GM12878 (cell line): ENCODE data around the gene SPSB3. TPM values are rescaled to one million over a fixed set of nuclear protein-coding genes. Genes with fewer than 3 reads are reported as not detected.

Experiments used
- ATAC-seq: fragments of 200-7000 bp; cut with Tn5 transposase; 3 replicates; pipeline ENCODE4 v1.9.1; 2020; ENCODE audit warnings: mild to moderate bottlenecking, moderate library complexity
- BruUV-seq: library from RNA; stranded (reverse); fragments of 400-500 nt; replicated peaks from 2 replicates; lab custom pipeline; 2021; lab: Mats Ljungman, UMichigan
- CTCF ChIA-PET: fragments of 300-600 bp; sonication (Branson Sonifier 250); formaldehyde crosslinking; extraction: SDS; loops from one replicate; lab custom pipeline; 2021; ENCODE audit warnings: inconsistent platforms; lab: Yijun Ruan, JAX
- POLR2A ChIA-PET: fragments of 350-600 bp; formaldehyde crosslinking; extraction: SDS; loops from one replicate; lab custom pipeline; 2021; ENCODE audit warnings: inconsistent platforms; lab: Charles Lee
- RAD21 ChIA-PET: fragments of 300-600 bp; sonication (Branson Sonifier 250); formaldehyde crosslinking; loops from one replicate; lab custom pipeline; 2023; ENCODE audit warnings: antibody characterized with exemption; ENCODE audit not compliant: unreplicated experiment; lab: Charles Lee
- SMC1A ChIA-PET: fragments of 300-600 bp; sonication (Branson Sonifier 250); formaldehyde crosslinking; loops from one replicate; lab custom pipeline; 2023; ENCODE audit not compliant: unreplicated experiment, uncharacterized antibody; lab: Charles Lee
- DNase-seq: peaks from one replicate; pipeline ENCODE4 v3.0.0-alpha.2; 2011; ENCODE audit warnings: low read depth, low spot score
- FAIRE-seq: peaks from 3 replicates; lab custom pipeline; 2011; peaks lifted over from hg19 to GRCh38; lab: Jason Lieb, UNC
- H2AFZ ChIP-seq: 2 replicates; pipeline ENCODE4 v1.6.0; 2011; ENCODE audit warnings: low read depth, low read length, control low read depth; ENCODE audit not compliant: control insufficient read depth
- H3K27ac ChIP-seq: 2 replicates; pipeline ENCODE4 v1.5.1; 2011; ENCODE audit warnings: control low read depth; ENCODE audit not compliant: control insufficient read depth, insufficient read depth
- H3K27me3 ChIP-seq, 2 experiments: replicated peaks in 1 of 2; 2 replicates each; pipeline versions ENCODE4 v1.6.0 to v1.6.1; 2011; ENCODE audit warnings: low read length in 1 of 2; ENCODE audit not compliant: control insufficient read depth in 2 of 2, insufficient read depth in 2 of 2
- H3K36me3 ChIP-seq, 2 experiments: 2 replicates each; pipeline ENCODE4 v1.5.1; 2011; ENCODE audit warnings: low read length in 1 of 2; ENCODE audit not compliant: control insufficient read depth in 2 of 2, insufficient read depth in 2 of 2
- H3K4me1 ChIP-seq: 2 replicates; pipeline ENCODE4 v1.6.1; 2011; ENCODE audit warnings: mild to moderate bottlenecking, low read length, moderate library complexity, mixed read lengths; ENCODE audit not compliant: control insufficient read depth, insufficient read depth
- H3K4me2 ChIP-seq: 2 replicates; pipeline ENCODE4 v1.6.0; 2011; ENCODE audit warnings: control low read depth; ENCODE audit not compliant: control insufficient read depth, insufficient read depth
- H3K4me3 ChIP-seq: fragments of 200-600 bp; sonication (generic); 2 replicates; pipeline ENCODE4 v1.5.1; 2016
- H3K79me2 ChIP-seq: 2 replicates; pipeline ENCODE4 v1.6.0; 2011; ENCODE audit warnings: low read length; ENCODE audit not compliant: control insufficient read depth, insufficient read depth
- H3K9ac ChIP-seq: 2 replicates; pipeline ENCODE4 v1.8.0; 2011; ENCODE audit warnings: low read length, control low read depth, mixed read lengths; ENCODE audit not compliant: control insufficient read depth, insufficient read depth
- H3K9me3 ChIP-seq: replicated peaks from 3 replicates; pipeline ENCODE4 v1.5.1; 2011; ENCODE audit warnings: mild to moderate bottlenecking, low read length; ENCODE audit not compliant: control insufficient read depth, insufficient read depth
- H4K20me1 ChIP-seq: 2 replicates; pipeline ENCODE4 v1.6.0; 2011; ENCODE audit not compliant: control insufficient read depth, insufficient read depth
- POLR2A ChIP-seq: IDR thresholded peaks from 2 replicates; pipeline ENCODE4 v1.6.1; 2011; ENCODE audit warnings: low read depth, mild to moderate bottlenecking, low read length
- WGBS: methylation state at CpG from one replicate; pipeline ENCODE4 v1.1.6; 2016; ENCODE audit warnings: low lambda C conversion rate; ENCODE audit not compliant: insufficient replicate concordance, insufficient coverage; ENCODE audit errors: missing lambda C conversion rate; 5-methylcytosine and 5-hydroxymethylcytosine counted together
- in situ Hi-C: fragments of 300-500 bp; cut with MboI; formaldehyde crosslinking; loops from 9 replicates; pipeline ENCODE4 v1.14.3; 2018; ENCODE audit warnings: mixed read lengths
- intact Hi-C: fragments of 100-400 bp; cut with micrococcal nuclease; formaldehyde crosslinking; loops from one replicate; pipeline ENCODE4 v1.14.2; 2022; ENCODE audit not compliant: unreplicated experiment
- polyA plus RNA-seq, 11 experiments: library from polyadenylated mRNA; depleted of rRNA in 4 of 11; unstranded in 6 of 11; stranded (reverse) in 5 of 11; fragments of >200 nt; fragmentation: Nextera tagmentation in 4 of 11; fragmentation: Illumina TruSeq in 1 of 11; extraction: Ambion mirVana in 4 of 11; extraction: Trizol in 1 of 11; gene quantifications; 1 replicate in 1 of 11; 2 replicates in 10 of 11; pipeline versions ENCODE4 v1.2.1 to v1.2.3, GENCODE V29; 2011 to 2016; ENCODE audit warnings: inconsistent platforms in 2 of 11, missing spikeins in 2 of 11, low read depth in 1 of 11
- total RNA-seq, 4 experiments: library from RNA; depleted of rRNA in 3 of 4; stranded (reverse); fragments of >200 nt in 3 of 4; fragmentation: Illumina TruSeq in 1 of 4; extraction: Trizol in 1 of 4; gene quantifications; 2 replicates each; pipeline versions ENCODE4 v1.2.1 to v1.2.3, GENCODE V29; 2013 to 2021
- TF ChIP-seq, protein P1 (sequence below): fragments of 450-650 bp; IDR thresholded peaks from 2 replicates; pipeline ENCODE4 v1.6.1; 2017; ENCODE audit warnings: mild to moderate bottlenecking

Gene SPSB3
- total and polyA plus RNA-seq, 10 of the 15 experiments (the other 5 are each of a cell fraction or from before 2014, with no cell fraction given), result 0.31 to 26.9 (median 14.0) TPM

GRCh38 chr16:1791943-1792812 is 9.8 kb upstream of the SPSB3 start:
- ATAC-seq, result no peak
- DNase-seq, result no peak
- H3K4me1 ChIP-seq, result no peaks in the 10 kb centered on the region
- H4K20me1 ChIP-seq, result no peaks in the 10 kb centered on the region
- no peak for FAIRE-seq
- 94% methylated on average over 42 of the region's 59 CpGs for WGBS
- ChIA-PET RAD21 (no interaction called here), CTCF (no interaction called here), SMC1A (no interaction called here), POLR2A (interaction anchor here (1.0 kb wide), 1 partner anchor 14 kb away, joined by 4 read pairs; no protein-coding TSS in a partner anchor)
- peaks cover 0 to 9% of the 10 kb centered on the region in 2 experiments; a peak in 3 of 4 replicates for H3K36me3 ChIP-seq
- H2AFZ ChIP-seq, result no peak overlapping the region
- no TSS peak for BruUV-seq
- H3K4me3 ChIP-seq, result no peak overlapping the region
- no peaks in the 10 kb centered on the region for H3K9me3 ChIP-seq
- H3K79me2 ChIP-seq, result no peaks in the 10 kb centered on the region; the same call in 1 of the 2 replicates
- in situ Hi-C loops (no loop called here), intact Hi-C loops (no loop called here)
- no peaks in the 10 kb centered on the region for H3K27me3 ChIP-seq
- TF ChIP-seq POLR2A, result peak; percentile 38; the same call in 1 of the 2 replicates
- TF ChIP-seq, protein P1, sequence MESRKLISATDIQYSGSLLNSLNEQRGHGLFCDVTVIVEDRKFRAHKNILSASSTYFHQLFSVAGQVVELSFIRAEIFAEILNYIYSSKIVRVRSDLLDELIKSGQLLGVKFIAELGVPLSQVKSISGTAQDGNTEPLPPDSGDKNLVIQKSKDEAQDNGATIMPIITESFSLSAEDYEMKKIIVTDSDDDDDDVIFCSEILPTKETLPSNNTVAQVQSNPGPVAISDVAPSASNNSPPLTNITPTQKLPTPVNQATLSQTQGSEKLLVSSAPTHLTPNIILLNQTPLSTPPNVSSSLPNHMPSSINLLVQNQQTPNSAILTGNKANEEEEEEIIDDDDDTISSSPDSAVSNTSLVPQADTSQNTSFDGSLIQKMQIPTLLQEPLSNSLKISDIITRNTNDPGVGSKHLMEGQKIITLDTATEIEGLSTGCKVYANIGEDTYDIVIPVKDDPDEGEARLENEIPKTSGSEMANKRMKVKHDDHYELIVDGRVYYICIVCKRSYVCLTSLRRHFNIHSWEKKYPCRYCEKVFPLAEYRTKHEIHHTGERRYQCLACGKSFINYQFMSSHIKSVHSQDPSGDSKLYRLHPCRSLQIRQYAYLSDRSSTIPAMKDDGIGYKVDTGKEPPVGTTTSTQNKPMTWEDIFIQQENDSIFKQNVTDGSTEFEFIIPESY, result no peak
- no peak overlapping the region for H3K9ac ChIP-seq
- no peak overlapping the region for H3K27ac ChIP-seq
- no peak overlapping the region for H3K4me2 ChIP-seq
